Neutrophil (primary cell): ENCODE results near the gene CASKIN2.

ENCODE experiments used
- H3K27ac ChIP-seq: fragments of 200-600 bp; sonication (generic); 2 replicates; pipeline ENCODE4 v1.5.1; 2016; ENCODE audit warnings: mild to moderate bottlenecking, moderate library complexity
- H3K27me3 ChIP-seq: fragments of 200-600 bp; sonication (generic); 2 replicates; pipeline ENCODE4 v1.6.0; 2016; ENCODE audit warnings: mild to moderate bottlenecking
- H3K36me3 ChIP-seq: fragments of 200-600 bp; sonication (generic); 2 replicates; pipeline ENCODE4 v1.5.1; 2017
- H3K4me1 ChIP-seq, 2 experiments: fragments of 200-600 bp in 1 of 2; sonication (generic) in 1 of 2; 1 replicate in 1 of 2; 2 replicates in 1 of 2; pipeline versions ENCODE4 v1.5.1 to v1.6.1; 2013 to 2016; ENCODE audit warnings: low read depth in 1 of 2, low read length in 1 of 2, mild to moderate bottlenecking in 1 of 2, moderate library complexity in 1 of 2; ENCODE audit not compliant: control insufficient read depth in 1 of 2, insufficient read depth in 1 of 2
- H3K4me3 ChIP-seq, 2 experiments: fragments of 200-600 bp in 1 of 2; sonication (generic) in 1 of 2; 1 replicate in 1 of 2; 2 replicates in 1 of 2; pipeline ENCODE4 v1.5.1; 2013 to 2016; ENCODE audit warnings: low read depth in 1 of 2, low read length in 1 of 2, mild to moderate bottlenecking in 1 of 2, moderate library complexity in 1 of 2
- H3K9me3 ChIP-seq: fragments of 200-600 bp; sonication (generic); 2 replicates; pipeline ENCODE4 v1.5.1; 2016
- CTCF ChIP-seq: fragments of 200-600 bp; sonication (generic); IDR thresholded peaks from 2 replicates; pipeline ENCODE4 v1.5.1; 2016; ENCODE audit warnings: antibody characterized with exemption

Gene CASKIN2

DNA sequence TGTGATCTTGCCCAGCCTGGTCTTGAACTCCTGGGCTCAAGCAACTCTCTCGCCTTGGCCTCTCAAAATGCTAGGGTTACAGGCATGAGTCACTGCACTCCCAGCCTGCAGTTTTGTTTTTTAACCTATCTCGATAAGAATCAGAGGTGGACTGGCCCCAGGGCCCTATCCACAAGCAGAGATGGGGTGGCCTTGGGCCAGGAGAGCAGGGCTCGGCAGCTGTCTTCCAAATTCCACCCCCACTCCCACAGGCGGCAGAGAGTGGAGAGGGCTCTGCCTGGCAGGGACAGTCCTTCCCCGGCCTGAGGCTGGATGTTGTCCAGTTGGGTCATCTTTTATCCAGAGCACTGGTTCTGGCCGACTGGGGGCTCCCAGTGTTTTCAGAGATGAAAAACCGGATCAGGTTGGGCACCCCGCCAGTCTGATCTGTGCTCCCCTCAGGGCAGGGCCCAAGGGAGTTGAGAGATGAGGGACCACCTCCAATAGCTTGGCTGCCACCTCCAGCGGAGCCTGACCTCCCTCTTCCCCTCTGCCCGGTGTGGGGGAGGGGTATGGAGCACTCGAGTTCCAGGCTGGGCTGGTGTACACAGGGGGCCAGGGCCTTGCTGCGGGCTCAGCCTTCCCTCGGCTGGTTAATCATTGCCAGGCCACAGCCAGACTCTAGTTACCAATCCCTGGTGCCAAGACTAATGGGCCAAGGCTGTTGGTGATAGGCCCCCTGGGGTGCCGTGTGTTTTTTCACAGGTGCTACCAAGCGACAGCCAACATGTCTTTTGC lies 41.9 kb upstream of the CASKIN2 start:
- no peak overlapping the region for H3K4me3 ChIP-seq

GRCh38 chr17:75555679-75556153 lies 40.4 kb upstream of the CASKIN2 start:
- Histone ChIP-seq H3K36me3 (no peaks in the 10 kb centered on the region), H3K9me3 (no peaks in the 10 kb centered on the region), H3K4me3 (no peak overlapping the region), H3K27ac (no peak overlapping the region), H3K4me1 (no peaks in the 10 kb centered on the region), H3K27me3 (no peaks in the 10 kb centered on the region)
- no peak for TF ChIP-seq CTCF

More for the DNA sequence above, 41.9 kb upstream of the CASKIN2 start:
- Histone ChIP-seq H3K4me1 (no peaks in the 10 kb centered on the region), H3K36me3 (no peaks in the 10 kb centered on the region), H3K27me3 (no peaks in the 10 kb centered on the region), H3K27ac (no peak overlapping the region), H3K9me3 (no peaks in the 10 kb centered on the region)
- TF ChIP-seq CTCF = no peak

GRCh38 chr17:75553295-75554110 lies 38.2 kb upstream of the CASKIN2 start:
- Histone ChIP-seq H3K4me3 (no peak overlapping the region), H3K27me3 (no peaks in the 10 kb centered on the region), H3K4me1 (no peaks in the 10 kb centered on the region), H3K9me3 (no peaks in the 10 kb centered on the region), H3K36me3 (no peaks in the 10 kb centered on the region), H3K27ac (no peak overlapping the region)
- no peak for TF ChIP-seq CTCF

- Histone ChIP-seq H3K9me3 (no peaks in the 10 kb centered on the region), H3K4me1 (no peaks in the 10 kb centered on the region), H3K4me3 (no peak overlapping the region), H3K27me3 (no peaks in the 10 kb centered on the region), H3K36me3 (no peaks in the 10 kb centered on the region), H3K27ac (no peak overlapping the region)
- TF ChIP-seq CTCF = no peak
These were observed 37.3 kb upstream of the CASKIN2 start for GRCh38 chr17:75552425-75553294.

GRCh38 chr17:75551266-75551665 lies 35.9 kb upstream of the CASKIN2 start:
- H3K27ac ChIP-seq = no peak overlapping the region
- no peaks in the 10 kb centered on the region for H3K4me1 ChIP-seq
- no peaks in the 10 kb centered on the region for H3K36me3 ChIP-seq
- no peak for TF ChIP-seq CTCF
- no peaks in the 10 kb centered on the region for H3K9me3 ChIP-seq
- H3K27me3 ChIP-seq = no peaks in the 10 kb centered on the region
- H3K4me3 ChIP-seq = no peak overlapping the region
